Stomach smooth muscle (tissue), 2 donors: ENCODE results near the gene DUSP2.

ENCODE experiments used
- H3K27ac ChIP-seq: one replicate; pipeline ENCODE4 v1.7.0; 2013; ENCODE audit warnings: mild to moderate bottlenecking, low read length, inconsistent platforms
- H3K27me3 ChIP-seq, 2 donors: one replicate each; pipeline ENCODE4 v1.7.0; 2013; ENCODE audit warnings: low read length in 2 of 2; ENCODE audit not compliant: insufficient read depth in 2 of 2, control insufficient read depth in 1 of 2
- H3K36me3 ChIP-seq, 2 donors: one replicate each; pipeline ENCODE4 v1.7.0; 2013; ENCODE audit warnings: low read length in 2 of 2; ENCODE audit not compliant: control insufficient read depth in 2 of 2, insufficient read depth in 2 of 2
- H3K4me1 ChIP-seq: one replicate; pipeline ENCODE4 v1.7.0; 2013; ENCODE audit warnings: low read length; ENCODE audit not compliant: control insufficient read depth, insufficient read depth
- H3K4me3 ChIP-seq, 2 donors: one replicate each; pipeline ENCODE4 v1.7.0; 2013; ENCODE audit warnings: low read length in 2 of 2
- H3K9ac ChIP-seq, 2 donors: one replicate each; pipeline ENCODE4 v1.7.0; 2013; ENCODE audit warnings: low read length in 2 of 2, mild to moderate bottlenecking in 1 of 2
- H3K9me3 ChIP-seq, 2 donors: one replicate each; pipeline ENCODE4 v1.7.0; 2013; ENCODE audit warnings: low read length in 2 of 2; ENCODE audit not compliant: control insufficient read depth in 2 of 2
- donor health status: healthy.
- donor health status: Pancreatic carcinoma.

The DUSP2 gene

DNA sequence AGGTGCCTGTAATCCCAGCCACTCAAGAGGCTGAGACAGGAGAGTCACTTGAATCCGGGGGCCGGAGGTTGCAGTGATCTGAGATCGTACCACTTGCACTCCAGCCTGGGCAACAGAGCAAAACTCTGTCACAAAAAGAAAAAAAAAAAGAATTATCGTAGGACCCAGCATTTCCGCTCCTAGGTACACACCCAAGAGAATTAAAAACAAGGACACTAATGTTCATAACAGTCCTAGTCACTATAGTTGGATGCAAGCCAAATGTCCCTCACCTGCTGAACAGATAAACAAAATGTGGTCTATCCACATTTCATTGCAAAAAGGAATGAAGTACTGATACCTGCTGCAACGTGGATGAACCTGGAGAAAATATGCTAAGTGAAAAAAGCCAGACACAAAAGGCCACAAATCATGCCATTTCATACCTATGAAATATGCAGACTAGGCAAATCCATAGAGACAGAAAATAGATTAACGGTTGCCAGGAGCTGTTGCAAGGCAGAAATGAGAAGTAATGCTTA lies 50.1 kb downstream of the DUSP2 start:
- Histone ChIP-seq H3K27me3 (no peaks in the 10 kb centered on the region), H3K36me3 (no peaks in the 10 kb centered on the region), H3K27ac (no peak overlapping the region), H3K9me3 (no peaks in the 10 kb centered on the region), H3K4me3 (no peak overlapping the region), H3K9ac (no peak overlapping the region), H3K4me1 (peaks cover 4% of the 10 kb centered on the region)

DNA sequence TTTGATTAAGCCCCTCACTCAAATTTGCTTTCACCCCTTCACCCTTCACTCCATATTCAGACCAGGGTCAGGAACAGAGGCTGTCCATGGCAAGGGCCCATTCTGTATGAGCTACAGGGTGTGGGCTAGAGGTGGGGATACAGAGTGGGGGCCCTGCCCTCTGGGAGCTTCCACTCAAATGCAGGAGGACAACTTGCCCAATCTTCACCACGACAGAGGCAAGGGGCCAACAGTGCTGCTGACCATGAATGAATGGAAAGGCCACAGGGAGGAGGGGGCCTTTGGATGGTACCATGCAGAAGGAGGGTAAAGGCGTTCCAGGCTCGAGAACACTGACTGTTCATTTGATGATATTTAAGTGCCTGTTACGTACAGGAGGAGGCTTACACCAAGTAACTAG lies 51.7 kb downstream of the DUSP2 start:
- no peaks in the 10 kb centered on the region for H3K36me3 ChIP-seq
- H3K4me3 ChIP-seq: no peak overlapping the region
- H3K27ac ChIP-seq: no peak overlapping the region
- no peaks in the 10 kb centered on the region for H3K9me3 ChIP-seq
- H3K4me1 ChIP-seq: peaks cover 2% of the 10 kb centered on the region
- no peak overlapping the region for H3K9ac ChIP-seq
- H3K27me3 ChIP-seq: no peaks in the 10 kb centered on the region
